ENCODE data around the gene CD300A.

Gene CD300A

GRCh38 chr17:74466111-74466827 lies at the start of gene CD300A:
Gene CD300A, plus strand, starts transcription at chr17:74466634. Its CDS starts 70 bp downstream, at chr17:74466704.
- DNase-seq: no peak

GRCh38 chr17:74417178-74418045 lies 49.0 kb upstream of the CD300A start:
- no peak for DNase-seq

GRCh38 chr17:74419928-74420411 lies 46.5 kb upstream of the CD300A start:
- DNase-seq: no peak

DNA sequence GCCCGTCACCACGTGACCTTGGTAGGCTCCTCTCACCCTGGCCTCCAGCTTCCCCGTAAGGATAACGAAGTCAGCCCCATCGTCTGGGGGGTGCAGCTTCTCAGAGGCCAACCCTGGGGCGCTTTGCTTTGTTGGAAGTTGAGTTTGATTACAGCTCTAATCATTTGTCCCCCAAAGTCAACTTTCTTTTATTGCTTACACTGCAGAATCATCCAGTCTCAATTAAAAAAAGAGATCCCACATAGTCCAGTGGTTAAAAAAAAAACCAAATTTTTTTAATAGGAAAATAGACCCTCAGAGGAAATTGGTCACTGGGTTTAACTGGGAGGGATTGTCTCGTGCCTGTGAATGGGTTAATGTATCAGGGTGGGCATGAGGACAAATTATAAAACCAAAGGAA lies 42.3 kb upstream of the CD300A start:
- no peak for DNase-seq

GRCh38 chr17:74424657-74425056 lies 41.8 kb upstream of the CD300A start:
- DNase-seq: no peak

DNA sequence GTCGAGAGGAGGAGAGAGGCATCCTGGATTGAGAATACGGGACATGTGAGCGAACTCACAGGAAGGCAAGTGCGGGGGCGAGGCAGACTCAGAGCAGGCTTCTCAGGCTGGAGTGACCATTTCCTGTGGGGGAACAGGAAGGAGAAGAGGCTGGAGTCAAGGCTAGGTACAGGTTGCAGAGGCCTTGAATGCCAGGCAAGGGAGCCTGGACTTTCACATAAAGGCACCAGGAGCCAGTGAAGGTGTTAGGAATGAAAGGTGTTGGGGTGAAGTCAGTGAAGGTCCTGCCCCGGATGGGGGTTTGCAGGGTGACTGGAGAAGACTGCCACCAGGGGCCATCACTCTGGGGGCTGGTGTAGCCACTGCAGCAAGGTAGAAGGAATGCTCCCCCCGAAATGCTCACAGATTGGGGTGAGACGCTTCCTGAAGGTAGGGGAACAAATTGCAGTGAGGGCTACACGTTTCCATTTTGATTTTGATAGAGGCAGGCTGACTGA lies 39.8 kb upstream of the CD300A start:
- DNase-seq: no peak

- DNase-seq: no peak
These were observed 39.2 kb upstream of the CD300A start for GRCh38 chr17:74427048-74427762.

GRCh38 chr17:74427763-74428153 lies 38.7 kb upstream of the CD300A start:
- DNase-seq: no peak

GRCh38 chr17:74429604-74430384 lies 36.6 kb upstream of the CD300A start:
- no peak for DNase-seq

GRCh38 chr17:74430385-74430705 lies 36.1 kb upstream of the CD300A start:
- no peak for DNase-seq

DNA sequence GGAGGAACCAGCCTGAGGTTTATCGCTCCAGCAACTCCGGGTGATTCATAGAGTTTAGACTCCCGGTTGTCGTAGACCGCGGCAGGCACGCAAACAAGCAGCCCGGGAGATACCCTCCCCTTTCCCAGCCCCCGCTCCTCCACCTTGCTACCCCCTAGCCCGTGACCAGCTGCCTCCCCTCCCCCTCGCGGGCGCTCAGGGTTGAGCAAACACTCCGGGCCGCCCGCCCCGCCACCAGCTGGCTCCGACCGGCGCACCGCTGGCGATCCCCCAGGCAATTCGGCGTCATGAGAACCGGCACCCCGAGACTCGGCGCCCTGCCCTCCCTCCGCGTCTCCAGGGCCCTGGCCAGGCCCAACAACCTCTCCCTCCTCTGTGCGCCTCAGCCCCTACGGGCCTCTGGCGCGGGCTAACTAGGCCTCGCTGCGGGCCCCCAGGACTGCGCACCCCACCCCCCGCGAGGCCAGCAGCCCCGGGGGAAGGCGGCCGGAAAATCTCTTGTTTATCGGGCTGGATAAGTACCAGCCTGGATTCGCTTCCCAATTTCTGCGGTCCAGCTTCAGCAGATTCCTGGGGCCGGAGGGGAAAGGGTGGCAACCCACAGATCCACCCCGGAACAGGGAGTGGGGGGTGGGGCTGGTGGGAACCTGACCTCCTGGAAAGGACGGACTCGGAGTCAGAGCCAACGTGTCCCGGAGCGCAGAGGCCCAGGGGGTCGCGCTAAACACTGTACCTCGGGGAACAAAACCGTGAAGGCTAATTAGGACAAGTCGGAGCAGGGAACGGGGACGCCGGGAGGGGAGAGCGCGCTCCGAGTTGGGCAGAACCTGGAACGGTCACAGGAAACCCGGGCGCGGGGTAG lies 35.5 kb upstream of the CD300A start:
- no peak for DNase-seq

DNA sequence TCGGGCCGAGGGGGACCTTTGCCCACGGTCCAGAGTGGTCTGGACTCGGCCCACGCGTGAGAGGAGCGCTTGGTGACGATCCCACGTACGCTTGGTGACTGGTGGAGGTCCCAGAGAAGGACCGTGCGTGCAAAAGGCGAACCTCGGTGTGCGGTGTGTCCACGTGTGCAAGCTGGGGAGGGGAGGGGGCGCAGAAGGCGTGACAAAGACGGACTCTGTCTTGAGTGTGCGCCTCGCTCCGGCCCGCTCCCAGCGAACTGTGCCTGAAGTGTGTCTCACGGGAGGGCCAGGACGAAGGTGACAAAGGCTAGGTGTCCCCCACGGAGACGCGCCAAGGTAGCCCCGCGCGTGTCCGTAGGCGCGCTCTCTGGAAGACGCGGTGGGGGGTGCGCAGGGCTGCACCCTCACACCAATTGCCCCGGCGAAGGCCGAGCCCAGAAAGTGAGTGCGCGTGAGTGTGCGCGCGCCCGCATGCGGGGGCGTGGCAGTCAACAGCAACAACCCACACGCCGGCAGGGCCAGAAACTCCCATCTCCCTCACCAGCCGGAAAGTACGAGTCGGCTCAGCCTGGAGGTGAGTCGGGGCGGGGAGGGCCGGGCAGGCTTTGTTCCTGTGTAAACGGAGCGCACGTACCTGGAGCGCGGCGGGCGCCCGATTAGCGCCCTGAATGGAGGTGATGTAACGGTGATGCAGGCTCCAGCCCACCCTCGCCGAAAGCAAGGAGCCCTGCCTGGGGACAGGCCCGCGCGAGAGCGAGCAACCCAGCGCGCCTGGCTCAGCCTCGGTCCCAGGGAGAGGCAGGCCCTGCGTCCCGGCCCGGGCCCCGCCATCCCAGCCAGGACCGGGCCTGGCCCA lies 34.6 kb upstream of the CD300A start, which contains the start of gene GPRC5C:
Gene GPRC5C (plus strand): TSS at position 521 of the 856 bp plus-strand sequence. CDS start 7,689 bp downstream, outside the sequence.
- peak; percentile 47 to 61 for DNase-seq

- DNase-seq: no peak
These were observed 34.1 kb upstream of the CD300A start for GRCh38 chr17:74432424-74432690.

DNA sequence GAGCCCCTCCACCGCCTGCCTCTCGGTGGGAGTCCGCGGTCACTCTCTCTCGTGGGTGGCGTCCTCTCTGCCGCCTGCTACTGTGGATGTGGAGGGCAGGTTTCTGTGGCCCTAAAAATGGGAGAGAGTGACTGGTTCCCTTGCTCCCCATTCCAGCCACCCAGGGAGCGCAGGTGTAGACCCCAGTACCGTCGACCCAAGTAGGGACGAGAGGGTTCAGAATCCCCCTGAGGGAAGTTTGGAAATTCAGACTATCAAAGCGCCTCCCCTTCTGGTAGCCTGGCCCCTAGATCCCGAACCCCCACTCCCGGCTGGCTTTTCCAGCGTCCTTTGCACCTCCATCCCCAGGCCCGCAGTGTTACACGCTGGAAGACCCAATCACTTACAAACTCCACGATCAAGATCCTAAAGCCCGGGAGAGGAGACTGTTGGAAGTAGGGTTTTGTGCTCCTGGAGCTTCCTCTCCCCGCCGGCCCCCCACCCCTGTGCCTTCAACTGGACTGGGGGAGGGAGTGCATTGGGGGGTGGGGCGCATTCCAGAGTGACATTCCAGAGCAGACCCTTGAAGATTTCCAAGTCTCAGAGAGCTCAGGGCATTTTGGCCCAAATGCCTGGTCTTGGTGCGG lies 33.6 kb upstream of the CD300A start:
- no peak for DNase-seq

GRCh38 chr17:74433421-74434121 lies 32.9 kb upstream of the CD300A start:
- no peak for DNase-seq

GRCh38 chr17:74435775-74436359 lies 30.6 kb upstream of the CD300A start:
- DNase-seq: no peak

GRCh38 chr17:74437702-74438101 lies 28.7 kb upstream of the CD300A start:
- DNase-seq: no peak

- no peak for DNase-seq
These were observed 26.5 kb upstream of the CD300A start for GRCh38 chr17:74439691-74440567.
